H9 (cell line): ENCODE data around the gene SH3RF3. TPM values are rescaled to one million over a fixed set of nuclear protein-coding genes. Genes with fewer than 3 reads are reported as not detected.

ENCODE experiments used
- DNase-seq: peaks from one replicate; pipeline ENCODE4 v3.0.0-alpha.2; 2017
- H2AFZ ChIP-seq: one replicate; pipeline ENCODE4 v1.6.1; 2013; ENCODE audit warnings: mild to moderate bottlenecking, low read length, control low read depth, moderate library complexity
- H2AK5ac ChIP-seq: 2 replicates; pipeline ENCODE4 v1.6.1; 2013; ENCODE audit warnings: low read length, control low read depth, mixed read lengths; ENCODE audit not compliant: insufficient read length
- H2BK120ac ChIP-seq: one replicate; pipeline ENCODE4 v1.6.1; 2013; ENCODE audit warnings: low read depth, mild to moderate bottlenecking, low read length, control low read depth, inconsistent platforms; ENCODE audit not compliant: poor library complexity, severe bottlenecking
- H2BK12ac ChIP-seq: 2 replicates; pipeline ENCODE4 v1.6.1; 2013; ENCODE audit warnings: low read length, control low read depth, mixed read lengths, low read depth; ENCODE audit not compliant: insufficient read length
- H2BK15ac ChIP-seq: 2 replicates; pipeline ENCODE4 v1.6.1; 2013; ENCODE audit warnings: low read depth, low read length, control low read depth
- H2BK20ac ChIP-seq: one replicate; pipeline ENCODE4 v1.6.1; 2013; ENCODE audit warnings: low read depth, mild to moderate bottlenecking, low read length, control low read depth, inconsistent platforms; ENCODE audit not compliant: poor library complexity, severe bottlenecking
- H2BK5ac ChIP-seq: 2 replicates; pipeline ENCODE4 v1.6.1; 2013; ENCODE audit warnings: low read length, control low read depth, mixed read lengths; ENCODE audit not compliant: insufficient read length
- H3K14ac ChIP-seq: 2 replicates; pipeline ENCODE4 v1.6.1; 2013; ENCODE audit warnings: low read length, control low read depth; ENCODE audit not compliant: insufficient read depth
- H3K18ac ChIP-seq: 2 replicates; pipeline ENCODE4 v1.6.1; 2013; ENCODE audit warnings: low read depth, mild to moderate bottlenecking, mixed read lengths, low read length, control low read depth; ENCODE audit not compliant: insufficient read length
- H3K23ac ChIP-seq: 2 replicates; pipeline ENCODE4 v1.6.1; 2013; ENCODE audit warnings: low read length, control low read depth, mixed read lengths, low read depth; ENCODE audit not compliant: insufficient read length
- H3K23me2 ChIP-seq: 2 replicates; pipeline ENCODE4 v1.6.1; 2013; ENCODE audit warnings: low read depth, mild to moderate bottlenecking, mixed read lengths, low read length, control low read depth; ENCODE audit not compliant: insufficient read length, poor library complexity, severe bottlenecking
- H3K27ac ChIP-seq: 2 replicates; pipeline ENCODE4 v1.5.1; 2013; ENCODE audit warnings: low read length, control low read depth, mixed read lengths, low read depth; ENCODE audit not compliant: insufficient read length
- H3K27me3 ChIP-seq: 2 replicates; pipeline ENCODE4 v1.6.1; 2013; ENCODE audit warnings: low read length, control low read depth, inconsistent platforms; ENCODE audit not compliant: insufficient read depth
- H3K4ac ChIP-seq: 2 replicates; pipeline ENCODE4 v1.6.1; 2013; ENCODE audit warnings: low read depth, mild to moderate bottlenecking, control low read depth, inconsistent platforms, low read length, moderate library complexity
- H3K4me1 ChIP-seq: 2 replicates; pipeline ENCODE4 v1.6.1; 2013; ENCODE audit warnings: low read length, control low read depth, inconsistent platforms; ENCODE audit not compliant: insufficient read depth
- H3K4me2 ChIP-seq: 2 replicates; pipeline ENCODE4 v1.6.1; 2013; ENCODE audit warnings: low read length, control low read depth, mixed read lengths; ENCODE audit not compliant: insufficient read length, insufficient read depth
- H3K56ac ChIP-seq: 2 replicates; pipeline ENCODE4 v1.6.1; 2013; ENCODE audit warnings: low read depth, mild to moderate bottlenecking, mixed read lengths, low read length, control low read depth; ENCODE audit not compliant: insufficient read length
- H3K79me1 ChIP-seq: 2 replicates; pipeline ENCODE4 v1.6.1; 2013; ENCODE audit warnings: low read depth, mild to moderate bottlenecking, moderate library complexity, low read length, control low read depth, inconsistent platforms; ENCODE audit not compliant: insufficient read depth, poor library complexity, severe bottlenecking
- H3K79me2 ChIP-seq: 2 replicates; pipeline ENCODE4 v1.6.1; 2013; ENCODE audit warnings: low read length, control low read depth, inconsistent platforms; ENCODE audit not compliant: insufficient read depth
- H3K9ac ChIP-seq: 2 replicates; pipeline ENCODE4 v1.6.1; 2013; ENCODE audit warnings: low read length, control low read depth, mixed read lengths; ENCODE audit not compliant: insufficient read length; ENCODE audit errors: extremely low read depth
- H3K9me3 ChIP-seq: one replicate; pipeline ENCODE4 v1.6.1; 2013; ENCODE audit warnings: low read depth, low read length, inconsistent platforms; ENCODE audit not compliant: control insufficient read depth
- H3T11ph ChIP-seq: one replicate; pipeline ENCODE4 v1.6.1; 2013; ENCODE audit warnings: mild to moderate bottlenecking, low read length, control low read depth, inconsistent platforms
- H4K20me1 ChIP-seq: one replicate; pipeline ENCODE4 v1.6.1; 2013; ENCODE audit not compliant: control insufficient read depth, insufficient read length, insufficient read depth
- H4K5ac ChIP-seq: 2 replicates; pipeline ENCODE4 v1.6.1; 2013; ENCODE audit warnings: low read depth, mild to moderate bottlenecking, mixed read lengths, low read length, control low read depth; ENCODE audit not compliant: insufficient read length
- H4K8ac ChIP-seq: replicated peaks from 2 replicates; pipeline ENCODE4 v1.6.1; 2013; ENCODE audit warnings: low read length, control low read depth, mixed read lengths, low read depth; ENCODE audit not compliant: insufficient read length
- H4K91ac ChIP-seq: 2 replicates; pipeline ENCODE4 v1.6.1; 2013; ENCODE audit warnings: low read depth, mild to moderate bottlenecking, moderate library complexity, mixed read lengths, low read length, control low read depth; ENCODE audit not compliant: insufficient read length
- H3K27ac Mint-ChIP-seq, 3 experiments: 2 replicates in 2 of 3; 3 replicates in 1 of 3; pipeline ENCODE4 v1.8.0; 2020 to 2021; ENCODE audit warnings: mixed read lengths in 3 of 3, mild to moderate bottlenecking in 1 of 3, moderate library complexity in 1 of 3
- H3K27me3 Mint-ChIP-seq: 2 replicates; pipeline ENCODE4 v1.8.0; 2021; ENCODE audit warnings: low read depth, mild to moderate bottlenecking, moderate library complexity, mixed read lengths
- H3K36me3 Mint-ChIP-seq, 3 experiments: 2 replicates in 2 of 3; 3 replicates in 1 of 3; pipeline ENCODE4 v1.8.0; 2020 to 2021; ENCODE audit warnings: low read depth in 3 of 3, mixed read lengths in 3 of 3; ENCODE audit not compliant: insufficient read depth in 1 of 3
- H3K4me1 Mint-ChIP-seq, 2 experiments: 2 replicates each; pipeline ENCODE4 v1.8.0; 2020; ENCODE audit warnings: mixed read lengths in 2 of 2
- H3K4me3 Mint-ChIP-seq, 2 experiments: 2 replicates in 1 of 2; 3 replicates in 1 of 2; pipeline ENCODE4 v1.8.0; 2020 to 2021; ENCODE audit warnings: mild to moderate bottlenecking in 2 of 2, mixed read lengths in 2 of 2, moderate library complexity in 1 of 2
- H3K9me3 Mint-ChIP-seq, 2 experiments: 2 replicates in 1 of 2; 3 replicates in 1 of 2; pipeline ENCODE4 v1.8.0; 2020; ENCODE audit warnings: mild to moderate bottlenecking in 2 of 2, mixed read lengths in 2 of 2, moderate library complexity in 1 of 2
- WGBS: extraction: QIAGEN DNeasy Blood & Tissue Kit; methylation state at CpG from one replicate; pipeline ENCODE4 v1.1.7; 2013; ENCODE audit warnings: missing lambda C conversion rate, low lambda C conversion rate, mixed read lengths; ENCODE audit not compliant: insufficient read length; ENCODE audit errors: extremely low coverage; 5-methylcytosine and 5-hydroxymethylcytosine counted together
- total RNA-seq: library from RNA; stranded (reverse); gene quantifications from 2 replicates; pipeline ENCODE4 v1.2.1, GENCODE V29; 2021
- TF ChIP-seq, protein P1 (sequence below): fragments of 200-600 bp; sonication (generic); conservative IDR thresholded peaks from 3 replicates; pipeline ENCODE4 v1.8.0; 2021; ENCODE audit warnings: antibody characterized with exemption, mild to moderate bottlenecking

Gene SH3RF3
- total RNA-seq, 1 experiment from 2014 or later: 0.46 TPM

DNA sequence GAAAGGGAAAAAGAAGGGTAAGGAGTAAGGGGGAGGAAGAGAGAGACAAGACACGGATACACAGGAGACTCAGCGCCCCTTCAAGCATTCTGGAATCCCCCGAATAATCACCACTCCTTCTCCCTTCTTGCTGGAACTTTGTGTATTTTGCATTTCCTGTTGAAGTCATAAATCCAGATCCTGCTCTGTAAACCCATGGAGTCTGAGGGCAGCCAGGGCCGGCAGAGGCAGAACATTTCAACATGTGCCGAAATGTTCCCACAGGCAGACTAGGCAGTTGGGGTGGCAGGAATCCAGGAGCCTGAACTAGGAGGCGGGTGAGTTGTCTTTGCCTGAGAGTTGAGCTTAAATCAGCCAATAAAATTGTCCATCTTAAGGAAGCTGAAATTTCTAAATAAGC is 193.1 kb downstream of the SH3RF3 start:
- H3K23ac ChIP-seq: no peak overlapping the region
- no peak overlapping the region for H2AFZ ChIP-seq
- no peak overlapping the region for H2BK15ac ChIP-seq
- H3K4me3 Mint-ChIP-seq: no peak overlapping the region
- no CpG with 5 or more reads among the region's 6 CpGs for WGBS
- H4K5ac ChIP-seq: no peak overlapping the region
- no peaks in the 10 kb centered on the region for H3K23me2 ChIP-seq
- H3K27me3 Mint-ChIP-seq: no peaks in the 10 kb centered on the region; the same call in 1 of the 2 replicates
- H3K4me2 ChIP-seq: no peak overlapping the region
- H3K18ac ChIP-seq: no peak overlapping the region
- peaks cover 0 to 5% of the 10 kb centered on the region in 2 experiments; a peak in 3 of 5 replicates for H3K9me3 Mint-ChIP-seq
- no peak overlapping the region for H2BK20ac ChIP-seq
- H3K4me1 Mint-ChIP-seq: peaks cover 11 to 19% of the 10 kb centered on the region in 2 experiments
- H3K9ac ChIP-seq: no peak overlapping the region
- H2BK120ac ChIP-seq: no peak overlapping the region
- no peak overlapping the region for H3K4ac ChIP-seq
- H2BK12ac ChIP-seq: no peak overlapping the region
- H4K91ac ChIP-seq: no peak overlapping the region
- no peaks in the 10 kb centered on the region for H3K4me1 ChIP-seq
- H3K79me1 ChIP-seq: no peaks in the 10 kb centered on the region
- no peak overlapping the region for H3K27ac ChIP-seq
- no peak overlapping the region for H3K56ac ChIP-seq
- H4K8ac ChIP-seq: no peak overlapping the region
- no peaks in the 10 kb centered on the region for H3K9me3 ChIP-seq
- no peak overlapping the region for H2BK5ac ChIP-seq
- H3K79me2 ChIP-seq: no peaks in the 10 kb centered on the region
- no peaks in the 10 kb centered on the region; a peak in 2 of 7 replicates for H3K36me3 Mint-ChIP-seq
- H4K20me1 ChIP-seq: no peaks in the 10 kb centered on the region
- no peak overlapping the region for H3K27ac Mint-ChIP-seq
- DNase-seq: no peak
- H2AK5ac ChIP-seq: no peak overlapping the region
- no peak overlapping the region for H3K14ac ChIP-seq
- no peak overlapping the region for H3T11ph ChIP-seq
- no peaks in the 10 kb centered on the region for H3K27me3 ChIP-seq
- TF ChIP-seq, protein P1, sequence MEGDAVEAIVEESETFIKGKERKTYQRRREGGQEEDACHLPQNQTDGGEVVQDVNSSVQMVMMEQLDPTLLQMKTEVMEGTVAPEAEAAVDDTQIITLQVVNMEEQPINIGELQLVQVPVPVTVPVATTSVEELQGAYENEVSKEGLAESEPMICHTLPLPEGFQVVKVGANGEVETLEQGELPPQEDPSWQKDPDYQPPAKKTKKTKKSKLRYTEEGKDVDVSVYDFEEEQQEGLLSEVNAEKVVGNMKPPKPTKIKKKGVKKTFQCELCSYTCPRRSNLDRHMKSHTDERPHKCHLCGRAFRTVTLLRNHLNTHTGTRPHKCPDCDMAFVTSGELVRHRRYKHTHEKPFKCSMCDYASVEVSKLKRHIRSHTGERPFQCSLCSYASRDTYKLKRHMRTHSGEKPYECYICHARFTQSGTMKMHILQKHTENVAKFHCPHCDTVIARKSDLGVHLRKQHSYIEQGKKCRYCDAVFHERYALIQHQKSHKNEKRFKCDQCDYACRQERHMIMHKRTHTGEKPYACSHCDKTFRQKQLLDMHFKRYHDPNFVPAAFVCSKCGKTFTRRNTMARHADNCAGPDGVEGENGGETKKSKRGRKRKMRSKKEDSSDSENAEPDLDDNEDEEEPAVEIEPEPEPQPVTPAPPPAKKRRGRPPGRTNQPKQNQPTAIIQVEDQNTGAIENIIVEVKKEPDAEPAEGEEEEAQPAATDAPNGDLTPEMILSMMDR: no peak
